Measurements from ENCODE around the gene TPSAB1.
"Not testable (repeated sequence)": the region's sequence is repeated elsewhere in the genome, so short reads cannot be mapped to it uniquely, and the experiment has no call there.

TPSAB1 gene

DNA sequence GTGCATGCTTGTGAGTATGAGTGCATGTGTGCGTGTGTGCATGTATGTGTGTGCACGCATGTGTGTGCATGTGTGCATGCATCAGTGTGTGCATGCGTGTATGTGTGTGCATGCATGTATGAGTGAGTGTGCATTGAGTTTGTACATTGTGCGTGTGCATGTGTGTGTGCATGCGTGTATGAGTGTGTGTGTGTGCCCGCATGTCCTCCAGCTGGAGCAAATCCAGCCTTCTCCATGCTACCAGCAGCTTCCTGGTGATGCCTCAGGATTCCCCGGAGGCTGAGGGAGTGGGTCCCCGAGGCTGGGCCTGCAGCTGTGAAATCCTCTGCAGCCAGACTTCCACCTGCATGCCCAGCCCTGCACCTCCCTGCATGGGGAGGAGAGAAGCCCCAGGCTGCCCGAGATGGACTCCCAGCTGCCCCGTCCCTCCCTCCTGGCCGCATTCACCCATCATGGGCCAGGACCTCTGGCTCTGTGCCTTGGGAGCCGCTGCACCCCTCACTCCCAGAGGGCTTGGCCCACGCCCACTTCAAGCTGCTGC is 24.7 kb downstream of the TPSAB1 start:
- Histone ChIP-seq H3K9ac (no peak overlapping the region), H3K4me2 (no peak overlapping the region), H3K4me3 (IDR thresholded peaks at IDR 0.05; ENCODE audit: insufficient read depth, low read depth, low read length) (no peak overlapping the region), H3K36me3 (ENCODE audit: insufficient read depth) (no peaks in the 10 kb centered on the region), H3K27ac (no peak overlapping the region), H3K4me1 (ENCODE audit: low read depth, poor library complexity, severe bottlenecking) (no peaks in the 10 kb centered on the region), H3K27me3 (ENCODE audit: insufficient read depth, low read depth) (peaks cover 92% of the 10 kb centered on the region), H3K79me2 (ENCODE audit: insufficient read depth, low read depth) (no peaks in the 10 kb centered on the region), H2AFZ (ENCODE audit: low read depth) (no peak overlapping the region), H4K20me1 (ENCODE audit: insufficient read depth) (no peaks in the 10 kb centered on the region)
- TF ChIP-seq, protein P1, sequence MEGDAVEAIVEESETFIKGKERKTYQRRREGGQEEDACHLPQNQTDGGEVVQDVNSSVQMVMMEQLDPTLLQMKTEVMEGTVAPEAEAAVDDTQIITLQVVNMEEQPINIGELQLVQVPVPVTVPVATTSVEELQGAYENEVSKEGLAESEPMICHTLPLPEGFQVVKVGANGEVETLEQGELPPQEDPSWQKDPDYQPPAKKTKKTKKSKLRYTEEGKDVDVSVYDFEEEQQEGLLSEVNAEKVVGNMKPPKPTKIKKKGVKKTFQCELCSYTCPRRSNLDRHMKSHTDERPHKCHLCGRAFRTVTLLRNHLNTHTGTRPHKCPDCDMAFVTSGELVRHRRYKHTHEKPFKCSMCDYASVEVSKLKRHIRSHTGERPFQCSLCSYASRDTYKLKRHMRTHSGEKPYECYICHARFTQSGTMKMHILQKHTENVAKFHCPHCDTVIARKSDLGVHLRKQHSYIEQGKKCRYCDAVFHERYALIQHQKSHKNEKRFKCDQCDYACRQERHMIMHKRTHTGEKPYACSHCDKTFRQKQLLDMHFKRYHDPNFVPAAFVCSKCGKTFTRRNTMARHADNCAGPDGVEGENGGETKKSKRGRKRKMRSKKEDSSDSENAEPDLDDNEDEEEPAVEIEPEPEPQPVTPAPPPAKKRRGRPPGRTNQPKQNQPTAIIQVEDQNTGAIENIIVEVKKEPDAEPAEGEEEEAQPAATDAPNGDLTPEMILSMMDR (conservative IDR thresholded peaks at IDR 0.05; ENCODE audit: low read depth, low read length): no peak

DNA sequence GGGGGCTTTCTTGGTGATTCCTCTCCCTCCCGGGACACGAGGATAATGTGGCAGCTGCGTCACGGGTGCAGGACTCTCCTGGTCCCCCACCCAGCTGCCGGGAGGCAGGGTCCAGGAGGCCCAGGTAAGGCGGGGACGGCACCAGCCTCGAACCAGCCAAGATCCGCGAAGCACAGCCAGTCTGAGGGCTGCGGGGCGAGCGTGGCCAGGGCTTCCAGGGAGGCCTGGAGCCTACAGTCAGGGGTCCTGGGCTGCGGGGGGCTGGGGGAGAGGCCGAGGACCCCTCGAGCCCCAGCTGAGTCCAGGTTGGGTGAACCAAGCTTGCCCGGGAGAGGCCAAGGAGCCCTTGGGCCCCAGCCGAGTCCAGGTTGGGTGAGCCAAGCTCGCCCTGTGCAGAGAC is 25.3 kb downstream of the TPSAB1 start:
- H3K27ac ChIP-seq: no peak overlapping the region
- H3K27me3 ChIP-seq (ENCODE audit: insufficient read depth, low read depth): peaks cover 92% of the 10 kb centered on the region
- no peak overlapping the region for H3K4me3 ChIP-seq (IDR thresholded peaks at IDR 0.05; ENCODE audit: insufficient read depth, low read depth, low read length)
- no peaks in the 10 kb centered on the region for H3K36me3 ChIP-seq (ENCODE audit: insufficient read depth)
- no peak overlapping the region for H2AFZ ChIP-seq (ENCODE audit: low read depth)
- H3K4me2 ChIP-seq: no peak overlapping the region
- H3K9ac ChIP-seq: no peak overlapping the region
- TF ChIP-seq, protein P1 (conservative IDR thresholded peaks at IDR 0.05; ENCODE audit: low read depth, low read length): no peak
- H3K4me1 ChIP-seq (ENCODE audit: low read depth, poor library complexity, severe bottlenecking): no peaks in the 10 kb centered on the region
- no peaks in the 10 kb centered on the region for H3K79me2 ChIP-seq (ENCODE audit: insufficient read depth, low read depth)
- no peaks in the 10 kb centered on the region for H4K20me1 ChIP-seq (ENCODE audit: insufficient read depth)

DNA sequence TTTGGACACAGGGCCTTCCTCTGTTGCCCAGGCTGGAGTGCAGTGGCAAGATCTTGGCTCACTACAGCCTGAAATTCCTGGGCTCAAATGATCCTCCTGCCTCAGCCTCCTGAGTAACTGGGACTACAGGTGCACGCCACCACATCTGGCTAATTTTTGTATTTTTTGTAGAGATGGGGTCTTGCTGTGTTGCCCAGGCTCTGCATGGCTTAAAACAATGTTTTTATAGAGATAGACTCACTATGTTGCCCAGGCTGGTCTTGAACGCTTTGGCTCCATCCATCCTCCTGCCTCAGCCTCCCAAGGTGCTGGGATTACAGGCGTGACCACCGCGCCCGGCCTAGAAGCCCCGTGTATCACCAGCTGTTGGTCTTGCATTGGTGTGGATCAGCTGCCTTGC is 28.9 kb downstream of the TPSAB1 start:
- not testable (repeated sequence) for H3K4me2 ChIP-seq; H3K9ac ChIP-seq; H3K36me3 ChIP-seq (ENCODE audit: insufficient read depth); H3K4me3 ChIP-seq (IDR thresholded peaks at IDR 0.05; ENCODE audit: insufficient read depth, low read depth, low read length); H2AFZ ChIP-seq (ENCODE audit: low read depth); H3K79me2 ChIP-seq (ENCODE audit: insufficient read depth, low read depth); H3K27ac ChIP-seq; H4K20me1 ChIP-seq (ENCODE audit: insufficient read depth); H3K4me1 ChIP-seq (ENCODE audit: low read depth, poor library complexity, severe bottlenecking)
- H3K27me3 ChIP-seq (ENCODE audit: insufficient read depth, low read depth): peaks cover 90% of the 10 kb centered on the region

DNA sequence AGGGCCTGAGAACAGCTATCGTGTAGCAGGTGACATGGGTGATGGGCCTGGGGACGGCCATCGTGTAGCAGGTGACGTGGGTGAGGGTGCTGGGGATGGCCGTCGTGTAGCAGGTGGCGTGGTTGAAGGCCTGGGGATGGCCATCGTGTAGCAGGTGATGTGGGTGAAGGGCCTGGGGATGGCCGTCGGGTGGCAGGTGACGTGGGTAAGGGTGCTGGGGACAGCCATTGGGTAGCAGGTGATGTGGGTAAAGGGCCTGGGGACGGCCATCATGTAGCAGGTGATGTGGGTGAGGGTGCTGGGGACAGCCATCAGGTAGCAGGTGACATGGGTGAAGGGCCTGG is 30.8 kb downstream of the TPSAB1 start:
- Histone ChIP-seq H3K4me3 (IDR thresholded peaks at IDR 0.05; ENCODE audit: insufficient read depth, low read depth, low read length) (no peak overlapping the region), H3K4me1 (ENCODE audit: low read depth, poor library complexity, severe bottlenecking) (no peaks in the 10 kb centered on the region), H2AFZ (ENCODE audit: low read depth) (no peak overlapping the region), H3K27ac (no peak overlapping the region), H3K79me2 (ENCODE audit: insufficient read depth, low read depth) (no peaks in the 10 kb centered on the region), H3K27me3 (ENCODE audit: insufficient read depth, low read depth) (peaks cover 94% of the 10 kb centered on the region), H3K9ac (no peak overlapping the region), H3K4me2 (no peak overlapping the region), H3K36me3 (ENCODE audit: insufficient read depth) (no peaks in the 10 kb centered on the region), H4K20me1 (ENCODE audit: insufficient read depth) (no peaks in the 10 kb centered on the region)
- TF ChIP-seq, protein P1 (conservative IDR thresholded peaks at IDR 0.05; ENCODE audit: low read depth, low read length): no peak

DNA sequence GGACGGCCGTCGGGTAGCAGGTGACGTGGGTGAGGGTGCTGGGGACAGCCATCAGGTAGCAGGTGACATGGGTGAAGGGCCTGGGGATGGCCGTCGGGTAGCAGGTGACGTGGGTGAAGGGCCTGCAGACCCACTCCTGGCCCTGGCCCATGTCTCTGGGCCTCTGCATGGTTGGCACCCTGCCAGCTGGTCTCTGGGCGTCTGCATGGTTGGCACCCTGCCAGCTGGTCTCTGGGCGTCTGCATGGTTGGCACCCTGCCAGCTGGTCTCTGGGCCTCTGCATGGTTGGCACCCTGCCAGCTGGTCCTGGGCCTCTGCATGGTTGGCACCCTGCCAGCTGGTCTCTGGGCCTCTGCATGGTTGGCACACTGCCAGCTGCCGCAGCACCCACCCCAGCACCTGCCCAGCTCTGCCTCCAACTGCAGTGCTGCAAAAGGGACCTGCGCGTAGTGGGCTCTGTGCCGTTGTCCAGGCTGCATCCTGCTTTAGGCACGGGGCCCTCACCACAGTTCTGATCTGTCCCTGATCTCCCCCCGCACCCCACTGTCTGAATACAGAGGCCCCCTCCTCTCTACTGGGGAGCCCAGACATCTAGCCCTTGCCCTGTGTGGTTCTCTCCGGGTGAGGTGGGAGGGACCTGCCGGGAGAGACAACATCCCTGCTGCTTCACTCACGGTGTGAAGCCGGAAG is 31.4 kb downstream of the TPSAB1 start:
- H3K9ac ChIP-seq; H3K36me3 ChIP-seq (ENCODE audit: insufficient read depth); H3K4me2 ChIP-seq; H3K27ac ChIP-seq; H3K79me2 ChIP-seq (ENCODE audit: insufficient read depth, low read depth); H2AFZ ChIP-seq (ENCODE audit: low read depth); H3K4me3 ChIP-seq (IDR thresholded peaks at IDR 0.05; ENCODE audit: insufficient read depth, low read depth, low read length); H4K20me1 ChIP-seq (ENCODE audit: insufficient read depth); H3K4me1 ChIP-seq (ENCODE audit: low read depth, poor library complexity, severe bottlenecking): not testable (repeated sequence)
- H3K27me3 ChIP-seq (ENCODE audit: insufficient read depth, low read depth): peaks cover 92% of the 10 kb centered on the region
